AG04449 (cell line): ENCODE results near the gene ZG16B.

Experiments used
- CTCF ChIA-PET: fragments of 350-600 bp; formaldehyde crosslinking; extraction: SDS; loops from one replicate; lab custom pipeline; 2021; ENCODE audit warnings: antibody characterized with exemption; lab: Yijun Ruan, JAX
- POLR2A ChIA-PET: fragments of 400-600, 350-600 bp; formaldehyde crosslinking; extraction: SDS; loops from one replicate; lab custom pipeline; 2020; ENCODE audit warnings: antibody characterized with exemption, inconsistent platforms; lab: Yijun Ruan, JAX
- DNase-seq: peaks from one replicate; pipeline ENCODE4 v3.0.0-alpha.2; 2010; ENCODE audit warnings: low read depth, low spot score
- H3K4me3 ChIP-seq: 2 replicates; pipeline ENCODE4 v1.5.1; 2011; ENCODE audit warnings: low read depth, mild to moderate bottlenecking, control low read depth, low read length
- TF ChIP-seq, protein P1 (sequence below): IDR thresholded peaks from one replicate; pipeline ENCODE4 v1.5.1; 2011; ENCODE audit warnings: mild to moderate bottlenecking, moderate library complexity, low read length, control low read depth, inconsistent platforms; ENCODE audit not compliant: insufficient read depth; ENCODE audit errors: missing control alignments

The ZG16B gene

DNA sequence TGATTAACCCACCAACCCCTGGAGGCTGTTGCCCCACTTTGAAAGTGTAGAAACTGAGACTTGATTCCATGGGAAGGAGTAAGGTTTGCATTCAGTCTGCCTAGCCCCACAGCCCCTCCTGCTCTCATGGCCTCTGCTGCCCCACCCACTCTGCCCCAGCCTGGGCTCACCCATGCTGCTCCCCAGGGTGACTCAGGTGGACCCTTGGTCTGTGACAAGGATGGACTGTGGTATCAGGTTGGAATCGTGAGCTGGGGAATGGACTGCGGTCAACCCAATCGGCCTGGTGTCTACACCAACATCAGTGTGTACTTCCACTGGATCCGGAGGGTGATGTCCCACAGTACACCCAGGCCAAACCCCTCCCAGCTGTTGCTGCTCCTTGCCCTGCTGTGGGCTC lies 25.4 kb upstream of the ZG16B start:
- no peak overlapping the region for H3K4me3 ChIP-seq
- TF ChIP-seq, protein P1, sequence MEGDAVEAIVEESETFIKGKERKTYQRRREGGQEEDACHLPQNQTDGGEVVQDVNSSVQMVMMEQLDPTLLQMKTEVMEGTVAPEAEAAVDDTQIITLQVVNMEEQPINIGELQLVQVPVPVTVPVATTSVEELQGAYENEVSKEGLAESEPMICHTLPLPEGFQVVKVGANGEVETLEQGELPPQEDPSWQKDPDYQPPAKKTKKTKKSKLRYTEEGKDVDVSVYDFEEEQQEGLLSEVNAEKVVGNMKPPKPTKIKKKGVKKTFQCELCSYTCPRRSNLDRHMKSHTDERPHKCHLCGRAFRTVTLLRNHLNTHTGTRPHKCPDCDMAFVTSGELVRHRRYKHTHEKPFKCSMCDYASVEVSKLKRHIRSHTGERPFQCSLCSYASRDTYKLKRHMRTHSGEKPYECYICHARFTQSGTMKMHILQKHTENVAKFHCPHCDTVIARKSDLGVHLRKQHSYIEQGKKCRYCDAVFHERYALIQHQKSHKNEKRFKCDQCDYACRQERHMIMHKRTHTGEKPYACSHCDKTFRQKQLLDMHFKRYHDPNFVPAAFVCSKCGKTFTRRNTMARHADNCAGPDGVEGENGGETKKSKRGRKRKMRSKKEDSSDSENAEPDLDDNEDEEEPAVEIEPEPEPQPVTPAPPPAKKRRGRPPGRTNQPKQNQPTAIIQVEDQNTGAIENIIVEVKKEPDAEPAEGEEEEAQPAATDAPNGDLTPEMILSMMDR, result no peak
- CTCF ChIA-PET, result no interaction called here
- DNase-seq, result no peak
- POLR2A ChIA-PET, result no interaction called here

DNA sequence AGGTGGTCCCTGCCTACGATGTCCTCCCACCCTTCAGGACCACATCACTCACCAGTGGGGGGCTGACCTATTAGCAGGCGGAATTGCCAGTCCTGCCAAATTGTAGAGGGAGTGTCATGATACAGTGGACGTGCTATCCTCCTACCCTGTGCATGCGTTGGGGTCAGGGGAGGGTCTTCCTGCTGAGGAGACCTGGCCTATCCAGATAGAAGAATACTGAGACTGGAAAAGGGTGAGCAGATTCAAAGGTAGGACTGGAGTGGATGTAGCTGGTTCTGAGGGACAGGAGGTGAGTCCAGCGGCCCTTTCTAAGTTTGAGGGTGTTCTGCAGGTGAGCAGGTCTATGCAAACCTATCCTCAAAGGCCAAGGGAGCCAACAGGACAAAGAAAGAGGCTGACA lies 23.8 kb upstream of the ZG16B start:
- ChIA-PET CTCF (no interaction called here), POLR2A (no interaction called here)
- TF ChIP-seq, protein P1, result no peak
- no peak for DNase-seq
- H3K4me3 ChIP-seq, result no peak overlapping the region

DNA sequence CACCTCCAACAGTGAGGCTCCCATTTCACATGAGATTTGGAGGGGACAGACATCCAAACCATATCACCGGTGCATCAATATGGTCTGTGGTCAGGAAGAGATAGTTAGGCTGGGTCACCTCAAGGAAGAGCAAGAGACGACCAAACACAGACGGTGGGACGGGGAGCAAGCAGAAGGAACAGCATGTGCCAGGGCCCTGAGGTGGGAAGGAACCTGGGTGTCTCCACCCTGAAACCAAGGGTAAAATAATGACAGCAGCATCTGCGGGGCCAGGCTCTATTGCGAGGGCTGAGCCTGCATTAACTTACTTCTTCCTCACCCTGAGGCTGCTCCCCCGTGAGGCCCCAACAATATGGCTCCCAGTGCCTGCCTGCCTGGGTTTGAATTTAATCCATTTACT lies 21.9 kb upstream of the ZG16B start:
- DNase-seq, result no peak
- H3K4me3 ChIP-seq, result no peak overlapping the region
- ChIA-PET POLR2A (no interaction called here), CTCF (no interaction called here)
- TF ChIP-seq, protein P1, result no peak

DNA sequence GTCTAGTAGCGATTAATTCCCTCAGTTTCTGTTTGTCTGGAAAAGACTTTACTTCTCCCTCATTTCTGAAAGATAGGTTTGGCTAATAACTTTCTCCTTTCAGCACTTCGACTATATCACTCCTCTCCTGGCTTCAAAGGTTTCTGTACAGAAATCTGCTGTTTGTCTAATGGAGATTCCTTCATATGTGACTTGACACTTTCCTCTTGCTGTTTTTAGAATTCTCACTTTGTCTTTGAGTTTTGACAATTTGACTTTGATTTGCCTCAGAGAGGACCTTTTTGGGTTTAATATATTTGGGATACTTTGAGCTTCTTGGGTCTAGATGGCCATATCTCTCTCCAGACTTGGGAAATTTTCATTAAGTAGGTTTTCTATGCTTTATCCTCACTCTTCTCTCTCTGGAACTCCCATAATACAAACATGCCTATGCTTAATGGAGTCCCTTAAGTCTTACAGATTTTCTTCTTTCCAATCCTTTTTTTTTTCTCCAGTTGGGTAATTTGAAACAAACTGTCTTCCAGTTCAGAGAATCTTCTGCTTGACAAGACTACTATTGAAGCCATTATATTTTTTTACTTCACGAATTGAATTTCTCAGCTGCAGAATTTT lies 20.8 kb upstream of the ZG16B start:
- no peak for DNase-seq
- no peak overlapping the region for H3K4me3 ChIP-seq
- TF ChIP-seq, protein P1, result no peak
- POLR2A ChIA-PET, result no interaction called here
- CTCF ChIA-PET, result interaction anchor here (1.1 kb wide), 1 partner anchor 20 kb away, joined by 3 read pairs; the partner anchor contains the start of gene ZG16B

DNA sequence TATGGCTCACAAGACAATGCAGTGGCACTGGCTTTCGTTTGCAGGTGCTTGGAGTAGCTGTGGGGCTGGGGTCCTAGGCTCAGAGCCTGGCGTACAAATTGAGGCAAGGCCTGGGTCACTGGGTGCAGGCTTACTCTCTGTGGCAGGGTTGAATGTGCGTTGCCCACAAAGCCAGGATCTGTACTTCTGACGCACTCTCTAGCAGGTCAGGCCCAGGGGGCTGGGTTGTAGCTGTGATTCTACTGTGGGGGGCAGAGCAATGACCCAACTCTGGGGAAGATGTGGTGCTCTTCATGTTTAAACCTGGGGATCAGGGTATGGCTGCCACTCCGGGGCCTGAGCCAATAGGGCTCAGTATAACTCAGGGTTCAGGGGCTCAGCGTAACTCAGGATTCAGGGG lies 19.5 kb upstream of the ZG16B start:
- DNase-seq, result no peak
- POLR2A ChIA-PET, result no interaction called here
- H3K4me3 ChIP-seq, result no peak overlapping the region
- TF ChIP-seq, protein P1, result no peak
- CTCF ChIA-PET, result interaction anchor here (2.2 kb wide), 1 partner anchor 12 kb away, joined by 9 read pairs; no protein-coding TSS in a partner anchor

DNA sequence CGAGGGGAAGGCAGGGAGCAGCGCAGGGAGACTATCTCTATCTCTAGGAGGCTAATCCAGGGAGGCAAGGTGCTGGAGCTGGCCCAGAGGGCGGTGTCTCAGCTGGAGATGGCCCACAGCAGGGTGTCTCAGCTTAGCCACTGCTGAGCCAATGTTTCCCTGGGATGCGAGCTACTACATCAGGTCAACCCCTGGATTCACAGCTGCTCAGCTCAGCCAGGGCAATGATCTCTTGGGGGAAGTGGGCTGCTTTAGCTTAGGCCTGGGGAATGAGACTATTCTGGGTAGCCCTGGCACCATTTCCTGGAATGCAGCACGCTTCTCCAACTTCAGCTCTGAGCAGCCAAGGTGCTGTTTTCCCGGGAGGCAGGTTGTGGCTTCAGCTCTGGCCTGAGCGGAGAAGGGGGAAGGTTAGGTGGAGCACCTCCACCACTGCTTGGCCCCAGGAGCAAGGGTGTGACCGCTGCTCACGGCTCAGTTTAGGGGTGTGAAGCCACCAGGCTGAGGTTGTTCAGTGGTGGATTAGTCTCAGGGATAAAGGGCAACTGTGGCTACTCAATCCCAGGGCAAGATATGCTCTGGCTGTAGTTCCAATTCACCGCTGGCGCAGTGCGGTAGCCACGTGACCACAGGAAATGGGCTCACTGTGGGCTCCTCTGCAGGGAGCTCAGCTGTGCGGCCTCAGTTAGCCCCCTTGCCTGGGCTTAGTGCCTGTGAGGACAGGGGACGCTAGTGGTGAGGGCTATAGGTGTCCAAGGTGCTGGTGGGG lies 18.2 kb upstream of the ZG16B start:
- TF ChIP-seq, protein P1, result no peak
- ChIA-PET CTCF (interaction anchor here (1.2 to 2.2 kb wide), 2 partner anchors 11 to 27 kb away, joined by 7 to 9 read pairs; no protein-coding TSS in a partner anchor), POLR2A (no interaction called here)
- DNase-seq, result no peak
- H3K4me3 ChIP-seq, result no peak overlapping the region
